GM19395 (cell line): Measurements from ENCODE around the gene BRD7.

ENCODE experiments used
- ATAC-seq: cut with Tn5 transposase; IDR thresholded peaks from one replicate; pipeline ENCODE4 v1.9.1; 2021; ENCODE audit warnings: mild to moderate bottlenecking, moderate library complexity; ENCODE audit not compliant: unreplicated experiment

BRD7 gene

GRCh38 chr16:50323335-50324011 is 45.3 kb downstream of the BRD7 start:
- ATAC-seq = no peak

- ATAC-seq = no peak
Measured at GRCh38 chr16:50322333-50322732, 46.5 kb downstream of the BRD7 start.

- no peak for ATAC-seq
Measured at GRCh38 chr16:50320310-50320709, 48.5 kb downstream of the BRD7 start.

- no peak for ATAC-seq
Measured at GRCh38 chr16:50318796-50319578, 49.8 kb downstream of the BRD7 start.

GRCh38 chr16:50316848-50317630 is 51.7 kb downstream of the BRD7 start:
- no peak for ATAC-seq

- ATAC-seq = no peak
Measured at GRCh38 chr16:50316102-50316847, 52.5 kb downstream of the BRD7 start.

GRCh38 chr16:50315346-50315997 is 53.3 kb downstream of the BRD7 start:
- no peak for ATAC-seq

- no peak for ATAC-seq
Measured at GRCh38 chr16:50314665-50315064, 54.1 kb downstream of the BRD7 start.

GRCh38 chr16:50313596-50314478 is 55.0 kb downstream of the BRD7 start:
- ATAC-seq = no peak

GRCh38 chr16:50311891-50312501 is 56.8 kb downstream of the BRD7 start:
- no peak for ATAC-seq

GRCh38 chr16:50311134-50311528 is 57.7 kb downstream of the BRD7 start:
- no peak for ATAC-seq

- ATAC-seq = no peak
Measured at GRCh38 chr16:50310308-50311133, 58.3 kb downstream of the BRD7 start.

- no peak for ATAC-seq
Measured at GRCh38 chr16:50309527-50310307, 59.1 kb downstream of the BRD7 start.

GRCh38 chr16:50309156-50309526 is 59.6 kb downstream of the BRD7 start:
- no peak for ATAC-seq

- no peak for ATAC-seq
Measured at GRCh38 chr16:50308237-50308965, 60.4 kb downstream of the BRD7 start.

GRCh38 chr16:50306287-50306686 is 62.5 kb downstream of the BRD7 start:
- ATAC-seq = no peak
